HK-2 (cell line): ENCODE data around the gene RPP38.

ENCODE experiments used
- DNase-seq: peaks from one replicate; pipeline ENCODE4 v3.0.0-alpha.2; 2018; ENCODE audit not compliant: unreplicated experiment

RPP38 gene

DNA sequence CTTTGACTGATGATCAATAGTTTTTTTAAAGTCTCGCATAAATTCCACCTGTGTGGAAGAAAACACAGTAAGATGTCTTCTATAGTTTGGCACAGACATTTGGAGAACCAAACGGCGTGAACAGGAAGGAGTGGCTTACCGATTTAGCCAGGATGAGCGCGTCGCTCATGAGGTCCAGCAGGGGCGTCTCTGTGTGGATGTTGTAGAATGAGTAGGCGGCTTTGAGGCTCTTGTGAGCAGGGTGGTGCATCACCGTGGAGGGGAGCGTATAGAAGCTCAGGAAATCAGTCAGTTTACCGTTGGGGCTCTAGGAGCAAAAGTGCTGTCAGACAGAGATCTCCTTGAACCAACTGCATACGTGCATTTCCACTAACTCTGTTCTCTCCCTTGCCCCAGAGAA lies 15.5 kb downstream of the RPP38 start:
- no peak for DNase-seq

DNA sequence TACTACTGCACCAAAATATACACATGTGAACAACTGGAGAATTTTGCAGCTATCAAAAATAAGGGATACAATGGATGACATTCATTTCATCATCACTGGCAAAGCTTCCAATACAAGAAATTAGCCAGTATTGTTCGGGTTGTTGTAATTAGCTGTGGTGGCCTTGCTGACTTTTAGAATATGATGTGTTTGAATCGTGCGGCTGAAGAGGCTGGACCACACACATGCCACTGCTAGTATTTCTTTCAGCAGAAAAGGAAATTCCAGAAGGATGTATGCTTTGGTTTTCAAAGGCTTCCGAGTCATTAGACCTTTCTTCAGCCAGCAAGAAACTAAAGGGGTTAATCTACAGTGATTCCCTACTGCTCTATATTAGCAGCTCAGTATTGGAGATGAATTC lies 16.6 kb downstream of the RPP38 start:
- no peak for DNase-seq

DNA sequence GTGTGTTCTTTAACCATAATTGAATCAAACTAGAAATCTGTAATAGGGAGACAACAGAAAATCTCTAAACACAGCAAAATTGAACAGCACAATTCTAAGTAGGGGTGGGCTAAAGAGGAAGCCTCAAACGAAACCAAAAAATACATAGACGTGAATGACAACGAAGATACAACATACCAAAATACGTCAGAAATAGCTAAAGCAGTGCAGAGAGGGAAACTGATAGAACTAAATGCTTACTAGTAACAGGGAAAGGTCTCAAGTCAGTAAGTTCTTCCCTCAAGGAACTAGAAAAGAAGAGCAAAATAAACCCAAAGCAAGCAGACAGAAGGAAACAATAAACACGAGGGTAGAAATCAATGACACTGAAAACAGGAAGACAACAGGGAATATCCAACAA lies 19.1 kb downstream of the RPP38 start:
- no peak for DNase-seq

DNA sequence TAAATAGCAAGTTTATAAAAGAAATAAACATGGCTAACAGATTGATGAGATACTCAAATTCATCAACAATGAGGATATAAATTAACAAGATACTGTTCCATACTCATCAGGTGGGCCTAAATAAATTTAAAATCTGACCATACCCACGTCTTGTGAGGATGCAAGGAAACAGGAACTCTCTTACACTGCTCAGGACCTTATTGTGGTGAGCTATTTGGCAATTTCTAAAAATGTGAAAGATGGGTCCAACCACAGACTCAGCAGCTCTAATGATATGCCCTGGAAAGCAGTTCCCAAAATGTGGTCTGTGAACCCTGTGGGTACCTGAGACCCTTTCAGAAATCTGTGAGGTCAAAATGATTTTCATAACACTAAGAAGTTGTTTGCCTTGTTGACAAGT lies 21.5 kb downstream of the RPP38 start:
- no peak for DNase-seq

DNA sequence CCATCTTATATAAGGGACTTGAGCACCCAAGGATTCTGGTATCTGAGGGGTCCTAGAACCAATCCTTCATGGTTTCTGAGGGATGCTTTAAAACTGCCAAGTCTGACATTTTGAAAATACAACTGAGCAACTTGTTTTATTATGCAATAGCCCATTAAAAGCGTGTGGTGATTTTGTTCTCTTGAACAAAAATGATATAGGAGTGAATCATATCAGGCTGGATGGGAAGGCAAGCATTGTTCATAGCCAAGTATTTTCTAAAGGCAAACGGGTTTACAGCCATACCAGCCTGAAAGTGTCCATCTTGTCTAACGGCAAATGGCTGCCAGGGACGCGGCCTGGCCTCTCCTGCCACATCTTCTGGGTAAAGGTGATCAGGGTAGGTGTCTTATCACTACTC lies 23.4 kb downstream of the RPP38 start:
- DNase-seq: no peak

DNA sequence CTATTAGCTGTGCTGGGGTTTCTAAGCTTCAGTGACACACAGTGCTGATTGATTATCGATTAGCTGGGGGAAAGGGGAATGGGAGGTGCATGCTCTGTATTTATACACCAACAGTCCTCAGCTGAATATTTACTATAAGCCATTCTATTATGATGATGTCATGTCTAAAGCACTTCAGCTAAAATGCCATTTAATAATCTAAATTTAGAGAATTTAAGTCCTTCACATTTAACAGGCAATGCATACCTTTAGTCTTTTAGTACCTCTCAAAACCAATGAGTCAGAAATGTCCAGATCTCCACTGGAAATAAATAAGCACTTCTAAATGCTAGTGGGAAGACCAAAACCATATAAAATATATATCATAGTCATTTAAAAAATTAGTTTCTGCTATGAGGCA lies 24.6 kb downstream of the RPP38 start:
- DNase-seq: no peak

DNA sequence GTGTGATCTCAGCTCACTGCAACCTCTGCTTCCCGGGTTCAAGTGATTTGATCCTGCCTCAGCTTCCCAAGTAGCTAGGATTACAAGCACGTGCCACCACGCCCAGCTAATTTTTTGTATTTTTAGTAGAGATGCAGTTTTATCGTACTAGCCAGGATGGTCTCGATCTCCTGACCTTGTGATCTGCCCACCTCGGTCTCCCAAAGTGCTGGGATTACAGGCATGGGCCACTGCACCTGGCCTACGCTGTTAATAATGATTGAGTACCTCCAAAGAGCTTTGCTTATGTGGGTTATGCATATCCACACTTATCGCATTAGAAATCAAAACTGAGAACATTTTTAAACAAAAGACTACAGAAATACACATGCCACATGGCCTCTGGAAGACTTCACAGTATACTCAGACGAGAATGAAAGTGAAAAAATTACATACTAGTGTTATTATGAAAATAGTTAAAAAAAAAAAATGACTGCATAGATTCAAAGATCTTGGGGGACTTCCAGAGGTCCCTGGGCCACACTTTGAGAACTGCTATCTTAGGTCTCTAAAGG lies 25.4 kb downstream of the RPP38 start:
- DNase-seq: no peak

DNA sequence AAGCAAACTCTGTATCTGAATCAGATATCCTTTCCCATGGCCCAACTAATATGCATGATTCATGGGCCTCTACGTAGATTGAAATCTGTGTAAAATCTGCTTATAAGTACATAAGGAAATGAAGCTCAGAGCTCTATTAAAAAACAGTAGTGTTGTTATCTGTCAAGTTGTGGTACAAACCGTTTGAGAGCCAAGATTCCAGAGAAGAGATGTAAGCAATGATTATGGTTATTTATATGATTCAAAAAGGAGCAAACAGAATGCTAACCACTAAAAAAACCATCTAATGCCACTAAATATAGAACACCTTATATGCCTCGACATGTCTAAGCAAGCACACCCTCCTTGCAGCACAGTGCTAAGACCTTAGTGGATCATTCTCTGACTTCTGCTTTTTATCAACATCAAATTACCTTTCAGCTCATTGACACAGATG lies 26.6 kb downstream of the RPP38 start:
- DNase-seq: no peak

DNA sequence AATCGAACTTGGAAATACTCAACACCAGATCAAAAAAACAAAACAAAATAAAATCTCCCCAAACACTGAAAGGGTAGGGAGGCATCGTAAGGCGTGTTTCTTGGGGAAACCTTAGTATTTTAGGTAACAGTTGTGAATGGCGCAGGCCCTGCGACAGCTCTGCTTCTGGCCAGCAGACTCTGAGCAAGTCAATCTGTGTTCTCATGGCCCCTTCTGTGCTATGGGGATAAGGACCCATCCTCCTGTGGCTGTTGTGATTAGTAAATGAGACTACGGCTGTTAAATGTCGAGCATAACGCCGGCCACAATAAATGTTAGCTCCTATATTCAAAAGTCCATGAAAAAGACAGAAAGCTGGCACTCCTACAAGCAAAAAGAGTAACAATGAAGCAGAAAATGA lies 27.0 kb downstream of the RPP38 start:
- DNase-seq: no peak

DNA sequence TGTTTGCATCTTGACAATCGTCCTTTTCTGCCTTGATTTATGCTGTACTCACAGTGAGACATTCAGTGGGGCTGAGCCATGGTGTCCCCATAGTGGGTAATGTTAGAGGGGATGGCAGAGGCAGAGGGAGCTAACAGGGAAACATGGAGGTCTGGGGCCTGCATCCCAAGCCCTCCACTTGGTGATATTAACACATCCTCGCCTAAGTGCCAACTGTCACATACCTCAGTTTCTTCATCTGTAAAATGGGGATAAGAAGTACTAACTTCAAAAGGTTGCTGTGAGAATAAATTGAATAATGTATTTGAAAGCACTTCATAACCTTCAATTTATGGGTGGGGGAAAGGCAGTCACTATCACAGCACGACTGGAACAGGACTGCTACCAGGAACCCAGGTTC lies 27.8 kb downstream of the RPP38 start:
- no peak for DNase-seq

DNA sequence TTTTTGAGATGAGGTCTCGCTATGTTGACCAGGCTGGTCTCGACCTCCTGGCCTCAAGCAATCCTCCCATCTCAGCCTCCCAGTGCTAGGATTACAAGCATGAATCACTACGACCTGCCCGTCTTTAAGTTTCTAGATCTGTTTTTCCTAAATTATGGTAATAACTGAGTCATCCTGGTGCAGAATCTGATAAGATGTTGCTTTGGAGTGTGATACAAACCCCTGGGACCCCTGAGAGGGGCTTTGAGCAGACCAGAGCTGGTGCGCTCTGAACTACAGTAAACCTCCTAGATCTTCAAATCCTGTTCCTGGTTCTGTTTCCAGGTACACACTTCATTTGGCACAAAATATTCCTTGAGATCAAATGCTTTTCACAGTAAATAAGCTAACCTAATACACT lies 34.2 kb downstream of the RPP38 start:
- no peak for DNase-seq

DNA sequence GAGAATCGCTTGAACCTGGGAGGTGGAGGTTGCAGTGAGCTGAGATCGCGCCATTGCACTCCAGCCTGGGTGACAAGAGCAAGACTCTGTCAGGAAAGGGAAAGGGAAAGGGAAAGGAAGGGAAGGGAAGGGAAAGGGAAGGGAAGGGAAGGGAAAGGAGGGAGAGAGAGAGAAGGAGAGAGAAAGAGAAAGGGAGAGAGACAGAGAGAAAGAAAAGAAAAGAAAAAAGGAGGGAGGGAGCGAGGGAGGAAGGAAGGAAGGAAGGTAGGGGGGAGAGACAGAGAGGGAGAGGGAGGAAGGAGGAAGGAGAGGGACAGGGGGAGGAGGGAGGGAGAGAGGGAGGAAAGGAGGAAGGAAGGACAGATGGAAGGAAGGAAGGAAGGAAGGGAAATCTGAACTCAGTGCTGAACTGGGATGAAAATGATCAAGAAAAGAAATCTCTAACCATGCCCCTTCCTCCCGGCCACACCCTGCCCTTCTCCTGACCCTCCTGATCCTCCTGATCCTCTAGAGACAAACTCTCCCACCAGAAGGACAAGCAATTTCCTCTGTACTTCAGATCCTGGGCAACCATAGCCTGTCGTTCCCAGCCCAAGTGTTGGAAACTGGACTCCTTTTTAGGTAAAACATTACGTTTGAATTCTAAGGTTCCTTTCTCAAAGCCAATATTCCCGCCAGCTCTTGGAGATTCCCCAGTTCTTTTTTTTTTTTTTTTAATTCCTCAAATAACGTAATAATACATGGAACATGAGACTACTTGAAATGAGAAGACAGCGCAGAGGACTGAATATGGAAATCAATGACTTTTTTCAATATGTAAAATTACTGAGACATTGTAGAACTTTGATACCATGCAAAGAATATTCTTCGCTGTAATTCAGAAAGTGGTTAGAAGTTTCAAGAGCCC lies 39.2 kb downstream of the RPP38 start:
- DNase-seq: no peak

DNA sequence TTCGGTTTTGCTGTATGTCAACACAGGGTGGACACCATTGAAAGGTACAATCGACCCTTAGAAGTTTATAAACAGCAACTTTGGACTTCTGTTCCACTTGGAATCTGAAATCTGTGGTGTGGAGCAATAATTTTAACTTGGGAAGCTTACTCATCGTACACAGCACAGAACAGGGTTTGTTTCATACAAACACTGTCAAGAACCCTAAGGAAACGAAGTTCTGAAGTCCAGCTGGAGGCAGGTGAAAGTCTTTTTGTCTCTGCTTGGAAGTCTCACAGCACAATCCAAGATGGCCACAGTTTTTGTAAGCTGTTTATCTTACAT lies 39.8 kb downstream of the RPP38 start:
- DNase-seq: no peak

DNA sequence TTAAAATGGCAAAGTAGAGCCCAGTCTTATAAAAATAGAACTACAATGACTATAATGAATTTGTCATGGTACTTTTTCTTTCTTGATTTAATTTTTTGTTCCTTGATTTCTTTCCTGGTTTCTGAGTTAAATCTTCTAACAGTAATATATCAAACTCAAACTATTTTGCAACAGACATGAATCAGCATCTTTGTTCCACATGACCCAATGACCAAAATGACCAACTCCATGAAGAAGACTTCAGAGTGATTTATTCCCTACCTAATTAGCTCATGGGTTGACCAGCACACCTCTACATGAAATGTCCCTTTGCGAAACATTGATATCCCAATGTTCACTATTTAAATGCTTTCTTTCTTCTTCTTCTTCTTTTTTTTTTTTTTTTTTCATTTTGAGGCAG lies 40.5 kb downstream of the RPP38 start:
- DNase-seq: no peak

DNA sequence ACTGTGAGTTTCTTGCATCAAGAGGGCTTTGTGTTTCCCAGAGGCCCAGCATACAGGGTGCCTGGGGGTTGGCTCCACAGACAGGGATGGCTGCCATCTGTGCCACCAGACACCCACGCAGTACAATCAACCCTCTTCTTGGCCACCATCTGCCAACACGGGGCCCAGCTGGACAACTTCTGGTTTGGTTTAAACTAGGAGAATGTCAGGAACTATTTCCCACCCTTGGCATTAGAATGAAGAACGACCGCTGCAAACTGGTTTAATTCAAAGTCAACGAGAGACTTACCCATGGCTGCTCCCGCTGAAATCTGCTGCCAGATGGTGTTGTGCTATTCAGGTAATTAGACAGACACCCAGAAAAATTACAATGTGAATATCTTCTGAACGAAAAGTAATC lies 43.5 kb downstream of the RPP38 start:
- DNase-seq: no peak

DNA sequence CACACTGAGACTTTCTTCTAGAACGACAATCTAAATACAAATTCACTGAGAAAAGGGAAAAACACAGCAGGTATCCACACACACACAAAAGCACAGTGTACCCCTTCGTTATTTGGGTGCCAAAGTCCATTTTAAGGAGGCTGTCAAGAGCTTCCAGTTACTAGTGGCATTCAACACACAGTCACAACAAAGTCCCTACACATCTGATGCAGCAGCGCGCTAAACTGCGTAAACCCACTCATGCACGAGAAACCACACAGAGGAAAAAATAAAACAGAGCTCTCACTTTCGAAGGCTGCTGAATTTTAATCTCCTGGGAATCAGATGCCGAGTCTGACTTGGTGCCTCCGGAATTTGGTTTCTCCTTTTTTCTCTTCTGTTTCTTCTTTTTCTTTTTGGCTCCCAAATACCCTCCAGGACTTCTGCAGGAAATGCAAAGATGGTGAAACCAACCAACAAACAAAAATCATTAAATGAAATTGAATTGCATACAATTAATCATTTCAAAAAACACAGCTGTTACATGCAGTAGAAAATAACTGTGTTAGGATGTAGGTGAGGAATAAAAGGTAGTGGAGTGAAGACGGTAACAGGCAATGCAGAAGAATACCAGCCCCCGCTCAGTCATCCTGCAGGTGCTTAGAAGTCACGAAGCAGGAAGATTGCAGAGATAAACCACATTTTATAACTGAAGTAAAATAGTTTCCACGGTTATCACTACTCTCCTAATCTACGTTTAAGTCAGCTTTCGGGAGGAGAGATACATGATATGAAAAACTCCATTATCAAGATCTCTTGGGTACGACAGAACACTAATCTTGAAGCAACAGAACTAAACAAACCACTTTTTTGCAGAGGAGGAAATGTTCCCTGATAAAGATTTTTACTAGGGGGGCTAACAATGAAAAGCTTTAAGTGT lies 44.2 kb downstream of the RPP38 start:
- no peak for DNase-seq

DNA sequence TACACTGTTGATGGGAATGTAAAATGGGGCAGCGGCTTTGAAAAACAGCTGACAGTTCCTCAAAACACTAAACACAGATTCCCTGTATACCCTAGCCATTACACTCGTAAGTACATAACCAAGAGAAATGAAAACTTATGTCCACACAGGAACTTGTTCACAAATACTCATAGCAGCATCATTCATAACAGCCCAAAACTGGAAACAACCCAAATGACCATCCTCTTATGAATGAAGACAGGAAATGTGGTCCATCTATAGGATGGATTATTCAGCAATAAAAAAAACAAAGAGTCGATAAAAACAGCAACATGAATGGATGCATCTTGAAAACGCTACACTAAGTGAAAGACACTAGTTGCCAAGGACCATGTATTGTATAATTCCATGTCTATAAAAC lies 47.6 kb downstream of the RPP38 start:
- no peak for DNase-seq

DNA sequence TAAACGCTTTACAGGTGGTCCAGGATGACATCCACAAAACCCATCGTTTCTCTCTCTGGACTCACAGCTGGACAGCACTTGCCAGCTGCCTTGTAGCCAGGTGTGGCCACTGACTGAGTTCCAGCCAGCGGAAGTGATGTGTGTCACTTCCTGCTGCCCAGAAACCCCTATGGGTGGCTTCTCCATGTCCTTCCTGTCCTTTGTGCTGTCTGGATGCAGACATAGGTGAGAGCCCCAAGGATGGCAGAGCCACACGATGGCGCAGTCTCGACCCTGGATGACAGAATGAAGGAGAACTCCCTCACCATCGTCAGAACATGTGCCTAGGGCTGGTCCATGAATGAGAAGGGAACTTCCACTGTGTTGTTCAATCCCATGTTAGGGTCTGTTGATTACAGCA lies 49.2 kb downstream of the RPP38 start:
- no peak for DNase-seq

DNA sequence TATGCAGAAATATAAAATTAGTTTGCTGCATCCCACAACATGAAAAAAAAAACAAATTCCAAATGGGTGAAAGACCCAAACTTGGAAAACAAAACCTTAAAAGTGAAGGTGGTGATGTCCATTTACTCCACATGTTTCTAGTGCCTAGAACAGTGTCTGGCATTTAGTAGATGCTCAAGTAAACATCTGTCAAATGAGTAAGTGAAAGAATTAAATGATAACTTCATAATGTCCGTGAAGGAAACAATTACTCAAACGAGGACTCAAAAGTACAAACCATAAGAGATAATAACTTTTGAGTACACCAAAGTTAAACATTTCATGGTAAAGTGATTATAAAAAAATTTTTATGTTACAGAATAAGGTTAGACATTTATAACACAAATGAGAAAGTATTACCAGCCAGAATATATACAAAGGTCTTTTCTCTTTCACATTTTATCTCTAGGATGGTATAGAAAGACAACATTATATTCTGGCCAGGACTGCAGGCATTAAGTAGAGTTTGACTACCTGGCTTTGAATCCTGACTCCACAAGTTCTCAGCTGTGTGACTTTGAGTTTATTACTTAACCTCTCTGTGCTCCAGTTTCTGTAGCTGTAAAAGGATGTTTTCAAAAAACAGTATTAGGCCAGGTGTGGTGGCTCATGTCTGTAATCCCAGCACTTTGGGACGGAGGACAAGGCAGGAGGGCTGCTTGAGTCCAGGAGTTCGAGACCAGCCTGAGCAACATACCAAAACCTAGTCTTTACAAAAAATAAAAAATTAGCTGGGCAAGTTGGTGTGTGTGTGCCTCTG lies 50.6 kb downstream of the RPP38 start:
- DNase-seq: no peak

DNA sequence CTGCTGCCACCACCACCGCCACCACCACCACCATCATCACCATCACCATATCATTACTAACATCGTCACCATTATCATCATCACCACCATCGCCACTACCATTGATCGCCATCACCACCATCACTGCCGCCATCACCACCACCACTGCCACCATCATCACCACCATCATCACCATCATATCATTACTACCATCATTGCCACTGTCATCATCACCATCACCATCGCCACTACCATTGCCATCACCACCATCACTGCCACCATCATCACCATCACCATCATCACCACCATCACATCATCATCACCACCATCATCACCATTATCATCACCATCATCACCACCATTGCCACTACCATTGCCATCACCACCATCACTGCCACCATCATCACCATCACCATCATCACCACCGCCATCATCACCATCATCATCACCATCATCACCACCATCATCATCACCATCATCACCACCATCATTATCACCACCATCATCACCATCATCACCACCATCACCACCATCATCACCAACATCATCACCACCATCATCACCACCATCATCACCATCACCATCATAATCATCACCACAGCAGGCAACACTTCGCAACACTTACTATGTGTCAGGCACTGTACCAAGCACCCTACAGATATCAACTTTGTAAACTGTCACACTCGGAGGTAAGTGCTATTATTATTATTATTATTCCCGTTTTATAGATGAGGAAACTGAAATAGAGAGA lies 52.1 kb downstream of the RPP38 start:
- DNase-seq: no peak

DNA sequence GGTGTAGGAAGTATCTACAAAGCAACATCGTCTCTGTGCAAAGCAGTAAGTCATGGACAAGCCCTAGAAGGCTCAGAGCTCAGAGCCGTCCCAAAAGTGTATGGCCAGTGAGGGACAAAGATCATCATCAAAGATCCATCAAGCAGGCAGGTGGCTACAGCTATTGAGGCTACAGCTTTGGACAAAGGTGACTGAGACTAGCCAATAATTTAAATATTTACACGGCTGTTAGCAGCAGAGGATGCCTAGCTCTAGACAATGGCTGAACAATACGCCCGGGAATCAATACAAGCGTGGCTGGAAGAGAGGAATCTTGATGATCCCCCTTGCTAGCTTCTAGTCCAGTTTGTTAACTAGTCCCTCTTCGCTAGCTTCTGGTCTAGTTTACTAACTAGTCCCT lies 53.4 kb downstream of the RPP38 start:
- DNase-seq: no peak
